ENCODE data around the gene TP53RK. TPM values are rescaled to one million over a fixed set of nuclear protein-coding genes. Genes with fewer than 3 reads are reported as not detected.

TP53RK gene
- total and polyA plus RNA-seq, 2 of the 4 experiments (the other 2 are of a cell fraction), result 8.7 to 10.6 TPM

DNA sequence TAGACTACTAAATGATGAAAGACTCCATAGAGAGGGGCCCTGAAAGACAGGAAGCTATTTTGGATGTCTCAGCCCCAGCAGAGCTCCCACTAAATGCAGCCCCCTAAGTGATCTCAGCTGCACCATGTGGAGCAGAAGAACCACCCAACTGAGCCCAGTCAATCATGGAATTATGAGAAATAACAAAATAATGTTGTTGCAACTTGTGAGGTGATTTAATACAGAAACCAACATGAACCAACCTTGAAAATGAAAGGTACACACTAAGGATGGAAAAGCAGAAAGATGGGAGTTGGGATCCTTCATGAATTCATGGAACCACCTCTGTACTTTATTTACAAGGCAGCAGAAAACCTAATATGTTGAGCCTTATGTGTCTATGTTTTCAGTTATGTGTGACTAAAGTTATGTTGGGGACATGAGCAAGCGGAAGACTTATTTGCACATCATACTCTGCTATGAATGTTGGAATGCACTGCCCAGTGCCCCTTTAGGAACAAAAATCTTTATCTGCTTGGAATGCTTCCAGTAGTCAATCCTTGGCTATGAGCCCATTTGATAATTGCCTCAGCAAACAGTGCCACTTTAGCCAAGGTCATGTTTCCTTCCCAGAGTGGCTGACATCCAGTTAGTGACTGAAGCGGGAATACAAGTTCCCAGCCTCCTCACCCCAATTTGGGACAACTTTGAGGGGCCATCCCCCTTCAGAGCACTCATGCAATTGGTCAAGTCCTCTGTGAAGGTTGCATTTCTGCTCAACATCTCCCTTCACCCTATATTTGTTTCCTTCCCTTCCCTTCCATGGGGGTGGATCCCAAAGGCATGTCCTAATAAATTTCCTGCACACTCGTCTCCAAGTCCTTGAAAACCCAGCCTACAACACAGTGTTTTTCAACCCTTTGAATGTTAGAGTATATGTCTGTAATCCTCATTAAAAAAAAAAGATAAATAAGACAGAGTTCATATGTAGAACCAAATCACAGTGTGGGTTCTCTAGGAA is 18.4 kb downstream of the TP53RK start:
- no CpG with 5 or more reads among the region's 3 CpGs for WGBS, 2 experiments (ENCODE audit: extremely low coverage in 2 of 2, insufficient read length in 1 of 2)
- ChIA-PET CTCF (interaction anchor here (0.6 kb wide), 1 partner anchor 917 kb away, joined by 3 read pairs; no protein-coding TSS in a partner anchor), POLR2A (ENCODE audit: unreplicated experiment) (no interaction called here)
- H2AFZ ChIP-seq (replicated peaks; ENCODE audit: low read length, poor library complexity), result no peak overlapping the region
- no peaks in the 10 kb centered on the region for H4K20me1 ChIP-seq (ENCODE audit: insufficient read depth, low read length)
- no peak overlapping the region for H4K5ac ChIP-seq (ENCODE audit: low read depth, low read length)
- no peak overlapping the region for H4K8ac ChIP-seq (ENCODE audit: low read depth in 2 of 2, low read length in 2 of 2)
- dilution Hi-C loops (cut with HindIII; ENCODE audit: low sequenced_read_pairs, unreplicated experiment), result no loop called here
- no peak overlapping the region for H2AK9ac ChIP-seq (replicated peaks; ENCODE audit: low read depth, low read length, poor library complexity)
- H2BK5ac ChIP-seq (ENCODE audit: low read depth, low read length, poor library complexity, severe bottlenecking), result no peak overlapping the region
- intact Hi-C loops (cut with micrococcal nuclease), result no loop called here
- H3K36me3 ChIP-seq (ENCODE audit: control insufficient read depth, insufficient read depth, low read length), result no peaks in the 10 kb centered on the region
- no peak overlapping the region for H4K91ac ChIP-seq (ENCODE audit: insufficient read depth, low read depth, low read length)
- no peak overlapping the region for H3K14ac ChIP-seq (replicated peaks; ENCODE audit: low read depth, low read length)
- H3K9me3 ChIP-seq (ENCODE audit: control insufficient read depth, insufficient read depth, low read length), result peaks cover 15% of the 10 kb centered on the region
- in situ Hi-C loops (cut with MboI; ENCODE audit: low sequenced_read_pairs), result no loop called here
- no peak overlapping the region for H3K27ac ChIP-seq (ENCODE audit: insufficient read depth, low read length)
- ATAC-seq (ENCODE audit: low read depth), result no peak
- H3K56ac ChIP-seq (ENCODE audit: extremely low read depth, insufficient read depth, low read length), result no peak overlapping the region
- H2AK5ac ChIP-seq (ENCODE audit: low read depth, low read length), result no peak overlapping the region
- no peaks in the 10 kb centered on the region for H3K79me1 ChIP-seq (ENCODE audit: low read depth in 1 of 2, low read length in 2 of 2)
- no peak overlapping the region for H3K9ac ChIP-seq (ENCODE audit: low read depth, low read length)
- no peaks in the 10 kb centered on the region for H3K9me1 ChIP-seq (ENCODE audit: insufficient read depth, low read length)
- no peak overlapping the region for H3K4me3 ChIP-seq (ENCODE audit: insufficient read depth, low read depth, low read length)
- no peak overlapping the region for H3K23ac ChIP-seq (ENCODE audit: low read depth, low read length)
- H2BK20ac ChIP-seq (ENCODE audit: low read depth, low read length), result no peak overlapping the region
- BruUV-seq (replicated peaks), result no TSS peak
- H3K4me1 ChIP-seq (ENCODE audit: control insufficient read depth, insufficient read depth, low read length), result no peaks in the 10 kb centered on the region
- no peak overlapping the region for H2BK15ac ChIP-seq (ENCODE audit: low read depth, low read length)
- no peak overlapping the region for H2BK120ac ChIP-seq (ENCODE audit: low read depth, low read length)
- H3K18ac ChIP-seq (ENCODE audit: low read depth, low read length), result no peak overlapping the region
- H3K4me2 ChIP-seq (ENCODE audit: low read depth, low read length), result no peak overlapping the region
- no peaks in the 10 kb centered on the region for H3K27me3 ChIP-seq (ENCODE audit: control insufficient read depth, insufficient read depth, low read length)
- DNase-seq, result no peak
- no peak overlapping the region for H3K4ac ChIP-seq (ENCODE audit: low read depth, low read length)
- no peak for TF ChIP-seq RFX5 (IDR thresholded peaks at IDR 0.05; ENCODE audit: low read depth, low read length)
- no peak for TF ChIP-seq SMC3 (IDR thresholded peaks at IDR 0.05; ENCODE audit: low read depth, low read length)
- TF ChIP-seq FOS (IDR thresholded peaks at IDR 0.05; ENCODE audit: low read depth, low read length), result no peak
- no peak for TF ChIP-seq RCOR1 (IDR thresholded peaks at IDR 0.05; ENCODE audit: insufficient replicate concordance, low read length)
- TF ChIP-seq, protein P1, sequence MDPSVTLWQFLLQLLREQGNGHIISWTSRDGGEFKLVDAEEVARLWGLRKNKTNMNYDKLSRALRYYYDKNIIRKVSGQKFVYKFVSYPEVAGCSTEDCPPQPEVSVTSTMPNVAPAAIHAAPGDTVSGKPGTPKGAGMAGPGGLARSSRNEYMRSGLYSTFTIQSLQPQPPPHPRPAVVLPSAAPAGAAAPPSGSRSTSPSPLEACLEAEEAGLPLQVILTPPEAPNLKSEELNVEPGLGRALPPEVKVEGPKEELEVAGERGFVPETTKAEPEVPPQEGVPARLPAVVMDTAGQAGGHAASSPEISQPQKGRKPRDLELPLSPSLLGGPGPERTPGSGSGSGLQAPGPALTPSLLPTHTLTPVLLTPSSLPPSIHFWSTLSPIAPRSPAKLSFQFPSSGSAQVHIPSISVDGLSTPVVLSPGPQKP (IDR thresholded peaks at IDR 0.05; ENCODE audit: borderline replicate concordance, low read depth, low read length), result no peak
- TF ChIP-seq MXI1 (IDR thresholded peaks at IDR 0.05; ENCODE audit: borderline replicate concordance, low read depth, low read length), result no peak
- no peak for TF ChIP-seq NFE2L2 (IDR thresholded peaks at IDR 0.05; ENCODE audit: low read depth, low read length)
- TF ChIP-seq MAFK (IDR thresholded peaks at IDR 0.05; ENCODE audit: low read depth, low read length), result no peak
- no peak for TF ChIP-seq POLR2A (IDR thresholded peaks at IDR 0.05; ENCODE audit: low read depth, low read length)
- TF ChIP-seq BHLHE40 (IDR thresholded peaks at IDR 0.05; ENCODE audit: low read depth, low read length), result no peak
- TF ChIP-seq, protein P2, sequence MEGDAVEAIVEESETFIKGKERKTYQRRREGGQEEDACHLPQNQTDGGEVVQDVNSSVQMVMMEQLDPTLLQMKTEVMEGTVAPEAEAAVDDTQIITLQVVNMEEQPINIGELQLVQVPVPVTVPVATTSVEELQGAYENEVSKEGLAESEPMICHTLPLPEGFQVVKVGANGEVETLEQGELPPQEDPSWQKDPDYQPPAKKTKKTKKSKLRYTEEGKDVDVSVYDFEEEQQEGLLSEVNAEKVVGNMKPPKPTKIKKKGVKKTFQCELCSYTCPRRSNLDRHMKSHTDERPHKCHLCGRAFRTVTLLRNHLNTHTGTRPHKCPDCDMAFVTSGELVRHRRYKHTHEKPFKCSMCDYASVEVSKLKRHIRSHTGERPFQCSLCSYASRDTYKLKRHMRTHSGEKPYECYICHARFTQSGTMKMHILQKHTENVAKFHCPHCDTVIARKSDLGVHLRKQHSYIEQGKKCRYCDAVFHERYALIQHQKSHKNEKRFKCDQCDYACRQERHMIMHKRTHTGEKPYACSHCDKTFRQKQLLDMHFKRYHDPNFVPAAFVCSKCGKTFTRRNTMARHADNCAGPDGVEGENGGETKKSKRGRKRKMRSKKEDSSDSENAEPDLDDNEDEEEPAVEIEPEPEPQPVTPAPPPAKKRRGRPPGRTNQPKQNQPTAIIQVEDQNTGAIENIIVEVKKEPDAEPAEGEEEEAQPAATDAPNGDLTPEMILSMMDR (conservative IDR thresholded peaks at IDR 0.05; ENCODE audit: low read depth, low read length), result no peak
- TF ChIP-seq, protein P3, sequence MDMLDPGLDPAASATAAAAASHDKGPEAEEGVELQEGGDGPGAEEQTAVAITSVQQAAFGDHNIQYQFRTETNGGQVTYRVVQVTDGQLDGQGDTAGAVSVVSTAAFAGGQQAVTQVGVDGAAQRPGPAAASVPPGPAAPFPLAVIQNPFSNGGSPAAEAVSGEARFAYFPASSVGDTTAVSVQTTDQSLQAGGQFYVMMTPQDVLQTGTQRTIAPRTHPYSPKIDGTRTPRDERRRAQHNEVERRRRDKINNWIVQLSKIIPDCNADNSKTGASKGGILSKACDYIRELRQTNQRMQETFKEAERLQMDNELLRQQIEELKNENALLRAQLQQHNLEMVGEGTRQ (IDR thresholded peaks at IDR 0.05; ENCODE audit: low read depth, low read length), result no peak
- TF ChIP-seq RAD21 (IDR thresholded peaks at IDR 0.05; ENCODE audit: low read length), result no peak
- no peak for TF ChIP-seq CEBPB (IDR thresholded peaks at IDR 0.05; ENCODE audit: low read depth, low read length)
- no peak for TF ChIP-seq CHD1 (IDR thresholded peaks at IDR 0.05; ENCODE audit: low read depth, low read length)

Measured in IMR-90 (cell line).